ENCODE measurements around the gene KIF2A. TPM values are rescaled to one million over a fixed set of nuclear protein-coding genes. Genes with fewer than 3 reads are reported as not detected.

The KIF2A gene
- 85.6 and 86.1 TPM in 2 replicates for total RNA-seq (2021)
- long read RNA-seq, transcript KIF2A-202 (20 exons, 2,539 nt), result major isoform, 41 of 142 reads
- long read RNA-seq, partial matches to known transcripts, result 30 of 142 reads
- long read RNA-seq, other reads (novel, unspliced or antisense), result 68 of 142 reads

- Mint-ChIP-seq H3K27me3 (ENCODE audit: low read depth) (peaks cover 14% of the 10 kb centered on the region), H3K27ac (peak within 1 kb of the TSS; percentile 94 to 99 (median 96)), H3K9me3 (no peaks in the 10 kb centered on the region), H3K4me3 (peak within 1 kb of the TSS; percentile 94 to 98), H3K36me3 (ENCODE audit: insufficient read depth in 1 of 3, low read depth in 3 of 3) (peaks cover 5 to 16% (median 14%) of the 10 kb centered on the region in 3 experiments; a peak in 4 of 7 replicates), H3K4me1 (peaks cover 25 to 31% of the 10 kb centered on the region in 2 experiments)
- H3K23me2 ChIP-seq (ENCODE audit: insufficient read length, low read depth, low read length, poor library complexity, severe bottlenecking), result peaks cover 3% of the 10 kb centered on the region
- H4K8ac ChIP-seq (replicated peaks; ENCODE audit: insufficient read length, low read depth, low read length), result no peak within 1 kb of the TSS
- no peak within 1 kb of the TSS for H3T11ph ChIP-seq (ENCODE audit: low read length)
- H3K4ac ChIP-seq (ENCODE audit: low read depth, low read length), result no peak within 1 kb of the TSS
- no peak within 1 kb of the TSS for H3K56ac ChIP-seq (ENCODE audit: insufficient read length, low read depth, low read length)
- H3K79me1 ChIP-seq (ENCODE audit: insufficient read depth, low read depth, low read length, poor library complexity, severe bottlenecking), result peaks cover 4% of the 10 kb centered on the region
- H3K4me2 ChIP-seq (ENCODE audit: insufficient read depth, insufficient read length, low read length), result peak within 1 kb of the TSS; percentile 53
- no CpG with 5 or more reads among the region's 66 CpGs for WGBS (ENCODE audit: extremely low coverage, insufficient read length, low lambda C conversion rate)
- H3K14ac ChIP-seq (ENCODE audit: insufficient read depth, low read length), result peak within 1 kb of the TSS; percentile 92
- H3K4me1 ChIP-seq (ENCODE audit: insufficient read depth, low read length), result no peaks in the 10 kb centered on the region
- no peak within 1 kb of the TSS for H3K27ac ChIP-seq (ENCODE audit: insufficient read length, low read depth, low read length)
- no peak within 1 kb of the TSS for H2BK120ac ChIP-seq (ENCODE audit: low read depth, low read length, poor library complexity, severe bottlenecking)
- H3K79me2 ChIP-seq (ENCODE audit: insufficient read depth, low read length), result peaks cover 33% of the 10 kb centered on the region
- no peak for TF ChIP-seq CTCF (conservative IDR thresholded peaks at IDR 0.05)
- H3K27me3 ChIP-seq (ENCODE audit: insufficient read depth, low read length), result no peaks in the 10 kb centered on the region
- no peaks in the 10 kb centered on the region for H3K9me3 ChIP-seq (ENCODE audit: control insufficient read depth, low read depth, low read length)
- no peaks in the 10 kb centered on the region for H4K20me1 ChIP-seq (ENCODE audit: control insufficient read depth, insufficient read depth, insufficient read length)
- H2BK5ac ChIP-seq (ENCODE audit: insufficient read length, low read length), result no peak within 1 kb of the TSS
- H2AFZ ChIP-seq (ENCODE audit: low read length), result no peak within 1 kb of the TSS
- H2BK12ac ChIP-seq (ENCODE audit: insufficient read length, low read depth, low read length), result no peak within 1 kb of the TSS
- H4K91ac ChIP-seq (ENCODE audit: insufficient read length, low read depth, low read length), result no peak within 1 kb of the TSS
- no peak within 1 kb of the TSS for H4K5ac ChIP-seq (ENCODE audit: insufficient read length, low read depth, low read length)
- H2BK20ac ChIP-seq (ENCODE audit: low read depth, low read length, poor library complexity, severe bottlenecking), result no peak within 1 kb of the TSS
- H2AK5ac ChIP-seq (ENCODE audit: insufficient read length, low read length), result no peak within 1 kb of the TSS
- H3K9ac ChIP-seq (ENCODE audit: extremely low read depth, insufficient read length, low read length), result peak within 1 kb of the TSS; percentile 76
- no peak within 1 kb of the TSS for H3K23ac ChIP-seq (ENCODE audit: insufficient read length, low read depth, low read length)
- no peak within 1 kb of the TSS for H2BK15ac ChIP-seq (ENCODE audit: low read depth, low read length)
- H3K18ac ChIP-seq (ENCODE audit: insufficient read length, low read depth, low read length), result peak within 1 kb of the TSS; percentile 89
- peak; percentile 96 for DNase-seq
Measured at GRCh38 chr5:62305715-62306322, at the start of gene KIF2A. TSS of gene KIF2A (plus strand) at chr5:62306206. CDS start at chr5:62306473, 267 bp downstream.

Measured in H9 (cell line).